Glomerular visceral epithelial cell (primary cell): ENCODE data around the gene ACER3.
"Not testable (repeated sequence)": the region's sequence is repeated elsewhere in the genome, so short reads cannot be mapped to it uniquely, and the experiment has no call there.

Experiments
- DNase-seq: peaks from one replicate; pipeline ENCODE4 v3.0.0-alpha.2; 2016; ENCODE audit errors: extremely low spot score

The ACER3 gene

GRCh38 chr11:77057938-77058474 is 197.3 kb downstream of the ACER3 start:
- no peak for DNase-seq

GRCh38 chr11:77058900-77059299 is 198.2 kb downstream of the ACER3 start:
- DNase-seq, result no peak

- no peak for DNase-seq
These were observed 199.1 kb downstream of the ACER3 start for GRCh38 chr11:77059806-77060205.

GRCh38 chr11:77060234-77060633 is 199.5 kb downstream of the ACER3 start:
- no peak for DNase-seq

GRCh38 chr11:77061258-77061657 is 200.5 kb downstream of the ACER3 start:
- DNase-seq, result not testable (repeated sequence)

GRCh38 chr11:77062924-77063323 is 202.2 kb downstream of the ACER3 start:
- no peak for DNase-seq

GRCh38 chr11:77063407-77063806 is 202.7 kb downstream of the ACER3 start:
- DNase-seq, result no peak

- DNase-seq, result no peak
These were observed 203.1 kb downstream of the ACER3 start for GRCh38 chr11:77063861-77064260.

- no peak for DNase-seq
These were observed 204.0 kb downstream of the ACER3 start for GRCh38 chr11:77064648-77065217.

- DNase-seq, result peak; percentile 30
These were observed 205.1 kb downstream of the ACER3 start for GRCh38 chr11:77065878-77066228.

- DNase-seq, result peak; percentile 94
These were observed 205.7 kb downstream of the ACER3 start, which contains the start of gene CAPN5 for GRCh38 chr11:77066229-77067042. TSS of gene CAPN5 (plus strand) at chr11:77066971. CDS start at chr11:77084887, 17,916 bp downstream.

GRCh38 chr11:77067861-77068443 is 207.2 kb downstream of the ACER3 start:
- DNase-seq, result no peak

GRCh38 chr11:77068457-77069335 is 208.0 kb downstream of the ACER3 start:
- DNase-seq, result no peak

GRCh38 chr11:77069336-77069968 is 208.7 kb downstream of the ACER3 start:
- no peak for DNase-seq

- DNase-seq, result no peak
These were observed 209.4 kb downstream of the ACER3 start for GRCh38 chr11:77069969-77070582.

- DNase-seq, result no peak
These were observed 210.4 kb downstream of the ACER3 start for GRCh38 chr11:77071077-77071476.

- DNase-seq, result peak; percentile 22
These were observed 211.2 kb downstream of the ACER3 start for GRCh38 chr11:77071671-77072605.

- no peak for DNase-seq
These were observed 212.2 kb downstream of the ACER3 start for GRCh38 chr11:77072851-77073327.

GRCh38 chr11:77073328-77074001 is 212.7 kb downstream of the ACER3 start:
- peak; percentile 89 for DNase-seq
